K562 (cell line): ENCODE data around the gene SLC7A5. TPM values are rescaled to one million over a fixed set of nuclear protein-coding genes. Genes with fewer than 3 reads are reported as not detected.
A peak's percentile ranks its signal among the peaks of the same experiment; 100 is the strongest.

Source experiments
- ATAC-seq: fragments of 200-7000 bp; cut with Tn5 transposase; 3 replicates; pipeline ENCODE4 v1.9.1; 2020; ENCODE audit warnings: moderate library complexity
- BruUV-seq: library from RNA; stranded (reverse); fragments of 400-500 nt; replicated peaks from 2 replicates; lab custom pipeline; 2021; lab: Mats Ljungman, UMichigan
- CTCF ChIA-PET: fragments of 300-600 bp; formaldehyde crosslinking; extraction: SDS; loops from one replicate; lab custom pipeline; 2021; ENCODE audit warnings: low intra/inter-chr PET ratio; lab: Yijun Ruan, JAX
- POLR2A ChIA-PET: fragments of 300-600, 350-650 bp; sonication (Branson Sonifier 250); formaldehyde crosslinking; extraction: SDS; loops from one replicate; lab custom pipeline; 2021; ENCODE audit warnings: antibody characterized with exemption, inconsistent platforms; lab: Yijun Ruan, JAX
- DNase-seq, 4 experiments: peaks; one replicate each; pipeline versions ENCODE4 v3.0.0 to v3.0.0-alpha.2; 2011 to 2018; ENCODE audit warnings: low spot score in 3 of 4, mixed read lengths in 3 of 4; ENCODE audit errors: extremely low read depth in 1 of 4
- FAIRE-seq: peaks from 2 replicates; lab custom pipeline; 2011; peaks lifted over from hg19 to GRCh38; lab: Jason Lieb, UNC
- H2AFZ ChIP-seq: 2 replicates; pipeline ENCODE4 v1.6.0; 2011; ENCODE audit warnings: low read depth, low read length, control low read depth, inconsistent platforms
- H3K27ac ChIP-seq: fragments of 200-600 bp; 3 replicates; pipeline ENCODE4 v1.8.0; 2011; ENCODE audit warnings: low read depth, mild to moderate bottlenecking, control low read depth, inconsistent platforms, low read length, moderate library complexity, mixed read lengths; ENCODE audit errors: extremely low read depth
- H3K27me3 ChIP-seq, 2 experiments: fragments of 300-600 bp in 1 of 2; 2 replicates in 1 of 2; 3 replicates in 1 of 2; pipeline versions ENCODE4 v1.6.0 to v1.8.0; 2011; ENCODE audit warnings: inconsistent platforms in 2 of 2, low read length in 2 of 2, mild to moderate bottlenecking in 1 of 2, mixed read lengths in 1 of 2, moderate library complexity in 1 of 2; ENCODE audit not compliant: control insufficient read depth in 2 of 2, insufficient read depth in 2 of 2
- H3K36me3 ChIP-seq: fragments of 300-600 bp; 3 replicates; pipeline ENCODE4 v1.8.0; 2011; ENCODE audit warnings: mild to moderate bottlenecking, low read length, inconsistent platforms; ENCODE audit not compliant: control insufficient read depth, insufficient read depth
- H3K4me1 ChIP-seq, 2 experiments: fragments of 200-600 bp in 1 of 2; replicated peaks in 1 of 2; 2 replicates in 1 of 2; 3 replicates in 1 of 2; pipeline versions ENCODE4 v1.5.1 to v1.8.0; 2011; ENCODE audit warnings: inconsistent platforms in 2 of 2, low read length in 2 of 2, mild to moderate bottlenecking in 1 of 2, mixed read lengths in 1 of 2, moderate library complexity in 1 of 2; ENCODE audit not compliant: control insufficient read depth in 2 of 2, insufficient read depth in 2 of 2
- H3K4me2 ChIP-seq: 2 replicates; pipeline ENCODE4 v1.6.1; 2011; ENCODE audit warnings: low read length, control low read depth, inconsistent platforms, mixed read lengths; ENCODE audit not compliant: insufficient read depth
- H3K4me3 ChIP-seq: fragments of 200-600 bp; sonication (generic), shearing (Covaris generic); 2 replicates; pipeline ENCODE4 v1.5.1; 2016; ENCODE audit warnings: control low read depth, inconsistent platforms
- H3K79me2 ChIP-seq: fragments of 200-600 bp; 3 replicates; pipeline ENCODE4 v1.8.0; 2011; ENCODE audit warnings: low read length, inconsistent platforms; ENCODE audit not compliant: control insufficient read depth, insufficient read depth
- H3K9ac ChIP-seq, 2 experiments: 2 replicates each; pipeline versions ENCODE4 v1.6.0 to v1.6.1; 2011; ENCODE audit warnings: low read depth in 2 of 2, low read length in 2 of 2, control low read depth in 1 of 2, inconsistent platforms in 1 of 2, mild to moderate bottlenecking in 1 of 2, mixed read lengths in 1 of 2; ENCODE audit not compliant: insufficient read depth in 1 of 2
- H3K9me1 ChIP-seq: one replicate; pipeline ENCODE4 v1.6.0; 2011; ENCODE audit warnings: inconsistent platforms, mild to moderate bottlenecking, low read length, moderate library complexity; ENCODE audit not compliant: control insufficient read depth, insufficient read depth
- H3K9me3 ChIP-seq: replicated peaks from 2 replicates; pipeline ENCODE4 v1.5.1; 2011; ENCODE audit warnings: low read depth, low read length, inconsistent platforms; ENCODE audit not compliant: control insufficient read depth, insufficient read depth
- H4K20me1 ChIP-seq: replicated peaks from 2 replicates; pipeline ENCODE4 v1.6.1; 2011; ENCODE audit warnings: low read length, inconsistent platforms, mixed read lengths; ENCODE audit not compliant: control insufficient read depth, insufficient read depth
- BRD4 ChIP-seq: fragments of 200-600 bp; sonication (generic); IDR thresholded peaks from 2 replicates; pipeline ENCODE4 v1.6.1; 2017; ENCODE audit warnings: inconsistent platforms
- CBX1 ChIP-seq: sonication (generic); IDR thresholded peaks from 2 replicates; pipeline ENCODE4 v1.6.1; 2016; ENCODE audit warnings: antibody characterized with exemption, low read depth, mild to moderate bottlenecking
- ZNF318 ChIP-seq, 2 experiments: fragments of 450-650 bp; IDR thresholded peaks; 2 replicates each; pipeline ENCODE4 v1.6.1; 2016; ENCODE audit warnings: mild to moderate bottlenecking in 2 of 2, borderline replicate concordance in 1 of 2, low read depth in 1 of 2, moderate library complexity in 1 of 2
- ZNF431 ChIP-seq: sonication (generic); formaldehyde crosslinking; IDR thresholded peaks from 2 replicates; pipeline ENCODE4 v1.8.0; 2022; ENCODE audit warnings: mild to moderate bottlenecking, missing genetic modification reagents
- WGBS: fragments of 100-300 bp; shearing (Covaris generic); methylation state at CpG from one replicate; pipeline ENCODE4 v1.1.6; 2016; ENCODE audit warnings: low coverage, mixed read lengths; ENCODE audit not compliant: insufficient coverage; ENCODE audit errors: missing lambda C conversion rate; 5-methylcytosine and 5-hydroxymethylcytosine counted together
- in situ Hi-C: fragments of 300-500 bp; cut with MboI; formaldehyde crosslinking; loops from 4 replicates; pipeline ENCODE4 v1.15.0; 2018; ENCODE audit warnings: inconsistent platforms, mixed read lengths
- intact Hi-C: fragments of 100-400 bp; cut with micrococcal nuclease; formaldehyde crosslinking; loops from 2 replicates; pipeline ENCODE4 v1.14.2; 2022
- polyA plus RNA-seq, 8 experiments: library from polyadenylated mRNA; depleted of rRNA in 4 of 8; stranded (reverse) in 5 of 8; unstranded in 3 of 8; fragments of >200 nt; fragmentation: Nextera tagmentation in 2 of 8; fragmentation: Illumina TruSeq in 1 of 8; extraction: Ambion mirVana in 2 of 8; extraction: Trizol in 1 of 8; gene quantifications; 2 replicates each; pipeline versions ENCODE4 v1.2.1 to v1.2.3, GENCODE V29; 2011 to 2014; ENCODE audit warnings: inconsistent platforms in 1 of 8, missing spikeins in 1 of 8
- total RNA-seq, 7 experiments: library from RNA; depleted of rRNA in 6 of 7; stranded (reverse); fragments of >200 nt in 6 of 7; fragmentation: Illumina TruSeq in 2 of 7; extraction: Trizol in 2 of 7; gene quantifications; 2 replicates each; pipeline versions ENCODE4 v1.2.1 to v1.2.3, GENCODE V29; 2011 to 2021; ENCODE audit warnings: low replicate concordance in 1 of 7
- TF ChIP-seq, protein P1 (sequence below): fragments of 450-650 bp; IDR thresholded peaks from 2 replicates; pipeline ENCODE4 v1.6.1; 2014; ENCODE audit warnings: low read depth, mild to moderate bottlenecking, moderate library complexity, borderline replicate concordance

Gene SLC7A5
- total and polyA plus RNA-seq, 9 of the 15 experiments (the other 6 are each of a cell fraction or from before 2014, with no cell fraction given): 1.9 to 220 (median 18.6) TPM

DNA sequence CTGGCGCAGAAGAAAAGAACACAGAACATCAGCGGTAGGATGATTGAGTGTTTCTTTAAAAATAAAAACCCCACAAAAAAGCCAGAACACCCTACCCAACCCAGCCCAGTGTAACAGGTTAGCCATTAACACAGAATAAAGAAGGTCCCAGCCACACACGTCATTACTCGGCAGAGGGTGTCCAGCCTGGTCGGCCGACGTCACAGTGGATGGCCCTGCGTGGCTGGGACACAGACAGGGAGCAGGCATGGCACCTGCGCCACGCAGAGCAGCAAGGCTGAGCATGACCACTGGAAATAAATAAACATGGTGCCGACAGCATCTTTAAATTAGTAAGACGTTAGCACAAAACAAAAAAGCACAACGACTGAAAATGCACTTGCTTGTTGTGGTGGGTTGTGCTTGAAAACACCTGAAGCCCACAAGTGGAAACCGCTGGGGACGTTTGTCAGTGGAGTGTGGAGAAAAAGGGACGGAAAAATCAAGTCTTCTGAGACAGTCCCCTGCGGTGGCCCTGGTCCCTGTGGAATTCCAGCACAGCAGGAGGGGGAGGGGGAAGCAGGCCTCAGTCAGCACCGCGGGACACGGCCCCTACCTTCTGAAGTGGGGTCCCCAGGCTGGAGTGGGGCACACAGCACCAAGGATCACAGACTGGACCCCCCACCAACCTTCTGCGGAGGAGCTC, 39.2 kb downstream of the SLC7A5 start:
- DNase-seq (no peak), ATAC-seq (peak; percentile 8), FAIRE-seq (no peak)
- ChIA-PET CTCF (no interaction called here), POLR2A (interaction anchor here (0.6 to 2.7 kb wide), 4 partner anchors 10 to 514 kb away, joined by 3 to 11 read pairs (median 5); no protein-coding TSS in a partner anchor)
- Histone ChIP-seq H3K27ac (no peak overlapping the region), H4K20me1 (peaks cover 20% of the 10 kb centered on the region), H3K4me3 (no peak overlapping the region), H3K9me3 (no peaks in the 10 kb centered on the region), H3K27me3 (peaks cover under 1 to 5% of the 10 kb centered on the region in 2 experiments; a peak in 3 of 5 replicates), H3K4me2 (no peak overlapping the region), H3K4me1 (peaks cover 0 to 57% of the 10 kb centered on the region in 2 experiments; a peak in 2 of 5 replicates), H3K9me1 (peaks cover 3% of the 10 kb centered on the region), H3K79me2 (no peaks in the 10 kb centered on the region), H3K36me3 (peaks cover 53% of the 10 kb centered on the region; the same call in 2 of the 3 replicates), H3K9ac (peak overlapping the region in 1 of 2 experiments; percentile 6; a peak in 1 of 4 replicates), H2AFZ (no peak overlapping the region)
- intact Hi-C loops: no loop called here
- WGBS: 75% methylated on average over 18 of the region's 21 CpGs
- no TSS peak for BruUV-seq
- in situ Hi-C loops: no loop called here
- TF ChIP-seq, protein P1, sequence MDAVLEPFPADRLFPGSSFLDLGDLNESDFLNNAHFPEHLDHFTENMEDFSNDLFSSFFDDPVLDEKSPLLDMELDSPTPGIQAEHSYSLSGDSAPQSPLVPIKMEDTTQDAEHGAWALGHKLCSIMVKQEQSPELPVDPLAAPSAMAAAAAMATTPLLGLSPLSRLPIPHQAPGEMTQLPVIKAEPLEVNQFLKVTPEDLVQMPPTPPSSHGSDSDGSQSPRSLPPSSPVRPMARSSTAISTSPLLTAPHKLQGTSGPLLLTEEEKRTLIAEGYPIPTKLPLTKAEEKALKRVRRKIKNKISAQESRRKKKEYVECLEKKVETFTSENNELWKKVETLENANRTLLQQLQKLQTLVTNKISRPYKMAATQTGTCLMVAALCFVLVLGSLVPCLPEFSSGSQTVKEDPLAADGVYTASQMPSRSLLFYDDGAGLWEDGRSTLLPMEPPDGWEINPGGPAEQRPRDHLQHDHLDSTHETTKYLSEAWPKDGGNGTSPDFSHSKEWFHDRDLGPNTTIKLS: no peak
- TF ChIP-seq CBX1 (0 out of 2 replicates have a peak, but pooled peaks have one; percentile 5), ZNF431 (CRISPR knock-in tag) (no peak), ZNF318 (IDR thresholded peaks at IDR 0.05; ENCODE audit: borderline replicate concordance in 1 of 2, low read depth in 1 of 2) (no peak), BRD4 (no peak)
